Panc1 (cell line): ENCODE measurements around the gene ATXN7.

ENCODE experiments used
- CTCF ChIP-seq: fragments of 450-650 bp; IDR thresholded peaks from 2 replicates; pipeline ENCODE4 v1.5.1; 2017; ENCODE audit warnings: mild to moderate bottlenecking
- POLR2AphosphoS5 ChIP-seq: IDR thresholded peaks from 2 replicates; pipeline ENCODE4 v1.6.1; 2012; ENCODE audit warnings: mild to moderate bottlenecking, low read depth, low read length, moderate library complexity
- REST ChIP-seq, 2 experiments: IDR thresholded peaks; 2 replicates each; pipeline ENCODE4 v1.6.1; 2011 to 2012; ENCODE audit warnings: low read depth in 2 of 2, control low read depth in 1 of 2, low read length in 1 of 2, mild to moderate bottlenecking in 1 of 2, moderate library complexity in 1 of 2; ENCODE audit not compliant: insufficient read depth in 1 of 2
- SIN3A ChIP-seq: IDR thresholded peaks from 2 replicates; pipeline ENCODE4 v1.6.1; 2012; ENCODE audit warnings: low read depth, mild to moderate bottlenecking, low read length, moderate library complexity, borderline replicate concordance; ENCODE audit not compliant: insufficient read depth

GRCh38 chr3:63970631-63971475, 107.2 kb downstream of the ATXN7 start:
- TF ChIP-seq CTCF = no peak
- no peak for TF ChIP-seq POLR2AphosphoS5
- no peak for TF ChIP-seq REST (IDR thresholded peaks at IDR 0.05; ENCODE audit: insufficient read depth in 1 of 2, low read depth in 2 of 2, low read length in 1 of 2)
- TF ChIP-seq SIN3A = no peak
